RWPE1 (cell line): ENCODE data around the gene SNAP29.
"Not testable (repeated sequence)": the region's sequence is repeated elsewhere in the genome, so short reads cannot be mapped to it uniquely, and the experiment has no call there.

Source experiments
- CTCF ChIA-PET: fragments of 350-600 bp; sonication (Branson Sonifier 250); formaldehyde crosslinking; extraction: SDS; loops from one replicate; lab custom pipeline; 2021; lab: Yijun Ruan, JAX
- POLR2A ChIA-PET: fragments of 400-600 bp; formaldehyde crosslinking; extraction: SDS; loops from one replicate; lab custom pipeline; 2020; ENCODE audit warnings: antibody characterized with exemption; ENCODE audit not compliant: low non-redundant PET; lab: Yijun Ruan, JAX
- DNase-seq: peaks from one replicate; pipeline ENCODE4 v3.0.0; 2012; ENCODE audit warnings: low spot score
- H3K27ac ChIP-seq: fragments of 450-650 bp; 2 replicates; pipeline ENCODE4 v1.5.1; 2017
- TF ChIP-seq, protein P1 (sequence below): fragments of 450-650 bp; conservative IDR thresholded peaks from 2 replicates; pipeline ENCODE4 v1.5.1; 2017; ENCODE audit warnings: low read depth, mild to moderate bottlenecking

Gene SNAP29

DNA sequence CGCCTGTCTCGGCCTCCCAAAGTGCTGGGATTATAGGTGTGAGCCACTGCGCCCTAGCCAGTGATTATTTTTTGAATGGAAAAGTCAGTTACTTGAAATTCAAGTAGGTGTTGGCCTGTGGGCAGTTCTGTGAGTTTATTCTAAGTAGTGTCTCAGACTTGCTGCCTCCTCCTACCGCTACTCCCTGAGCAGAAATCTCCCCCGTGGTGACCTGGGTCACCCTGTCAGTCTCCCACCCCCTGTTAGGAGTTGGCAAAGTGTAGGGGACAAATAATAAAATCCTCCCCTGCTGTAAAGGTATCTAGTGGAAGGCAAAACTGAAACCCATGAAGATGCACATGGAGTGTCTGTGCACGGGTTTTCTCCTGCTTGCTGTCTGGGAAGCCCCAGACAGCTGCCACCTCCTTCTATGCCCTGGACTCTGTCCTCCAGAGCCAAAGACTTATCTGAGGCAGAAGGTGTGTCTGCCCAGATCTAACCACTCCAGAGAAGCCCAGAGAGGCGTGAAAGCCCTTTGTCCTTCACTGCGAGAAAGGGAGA is 26.3 kb downstream of the SNAP29 start:
- ChIA-PET CTCF (interaction anchor here (0.5 to 0.6 kb wide), 3 partner anchors 68 to 143 kb away, joined by 3 to 5 read pairs (median 3); no protein-coding TSS in a partner anchor), POLR2A (no interaction called here)
- H3K27ac ChIP-seq: peak overlapping the region; percentile 67
- DNase-seq: no peak
- TF ChIP-seq, protein P1, sequence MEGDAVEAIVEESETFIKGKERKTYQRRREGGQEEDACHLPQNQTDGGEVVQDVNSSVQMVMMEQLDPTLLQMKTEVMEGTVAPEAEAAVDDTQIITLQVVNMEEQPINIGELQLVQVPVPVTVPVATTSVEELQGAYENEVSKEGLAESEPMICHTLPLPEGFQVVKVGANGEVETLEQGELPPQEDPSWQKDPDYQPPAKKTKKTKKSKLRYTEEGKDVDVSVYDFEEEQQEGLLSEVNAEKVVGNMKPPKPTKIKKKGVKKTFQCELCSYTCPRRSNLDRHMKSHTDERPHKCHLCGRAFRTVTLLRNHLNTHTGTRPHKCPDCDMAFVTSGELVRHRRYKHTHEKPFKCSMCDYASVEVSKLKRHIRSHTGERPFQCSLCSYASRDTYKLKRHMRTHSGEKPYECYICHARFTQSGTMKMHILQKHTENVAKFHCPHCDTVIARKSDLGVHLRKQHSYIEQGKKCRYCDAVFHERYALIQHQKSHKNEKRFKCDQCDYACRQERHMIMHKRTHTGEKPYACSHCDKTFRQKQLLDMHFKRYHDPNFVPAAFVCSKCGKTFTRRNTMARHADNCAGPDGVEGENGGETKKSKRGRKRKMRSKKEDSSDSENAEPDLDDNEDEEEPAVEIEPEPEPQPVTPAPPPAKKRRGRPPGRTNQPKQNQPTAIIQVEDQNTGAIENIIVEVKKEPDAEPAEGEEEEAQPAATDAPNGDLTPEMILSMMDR: no peak

DNA sequence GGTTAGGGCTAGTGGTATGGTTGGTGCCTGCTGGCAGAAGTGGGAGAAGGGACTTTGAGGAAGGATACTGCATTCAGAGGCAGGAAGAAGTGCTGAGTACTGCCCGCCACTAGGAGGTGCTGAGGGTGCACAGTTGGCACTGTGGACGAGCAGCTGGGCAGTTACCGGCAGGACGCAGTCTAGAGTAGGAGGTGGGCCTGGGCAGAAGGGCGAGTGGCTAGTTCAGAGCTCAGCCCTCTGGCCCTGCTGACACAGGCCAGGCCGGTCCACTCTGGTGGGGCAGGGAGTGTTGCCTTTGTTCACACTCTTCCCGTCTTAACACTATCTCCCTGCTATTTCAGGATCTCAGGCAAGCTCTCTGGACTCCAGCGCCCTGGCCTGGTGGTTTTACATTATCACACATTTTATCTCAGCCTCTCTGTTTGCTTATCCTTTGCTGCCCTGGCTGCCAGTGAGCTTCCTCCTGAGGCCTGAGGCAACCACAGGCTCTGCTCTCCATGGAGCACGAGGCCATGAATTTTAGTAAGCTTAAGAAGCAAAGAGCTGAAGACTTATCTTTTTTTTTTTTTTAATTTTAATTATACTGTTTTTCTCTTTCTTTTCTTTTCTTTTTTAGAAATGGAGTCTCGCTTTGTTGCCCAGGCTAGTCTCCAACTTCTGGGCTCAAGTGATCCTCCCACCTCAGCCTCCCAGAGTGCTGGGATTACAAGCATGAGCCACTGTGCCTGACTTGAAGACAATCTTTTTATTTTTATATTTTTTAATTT is 26.9 kb downstream of the SNAP29 start:
- POLR2A ChIA-PET: no interaction called here
- DNase-seq: peak; percentile 61
- CTCF ChIA-PET: interaction anchor here (0.5 to 0.9 kb wide), 7 partner anchors 10 to 106 kb away, joined by 3 to 10 read pairs (median 3); partner anchors contain the start of gene CRKL
- TF ChIP-seq, protein P1: peak; percentile 90
- H3K27ac ChIP-seq: peak overlapping the region; percentile 67

DNA sequence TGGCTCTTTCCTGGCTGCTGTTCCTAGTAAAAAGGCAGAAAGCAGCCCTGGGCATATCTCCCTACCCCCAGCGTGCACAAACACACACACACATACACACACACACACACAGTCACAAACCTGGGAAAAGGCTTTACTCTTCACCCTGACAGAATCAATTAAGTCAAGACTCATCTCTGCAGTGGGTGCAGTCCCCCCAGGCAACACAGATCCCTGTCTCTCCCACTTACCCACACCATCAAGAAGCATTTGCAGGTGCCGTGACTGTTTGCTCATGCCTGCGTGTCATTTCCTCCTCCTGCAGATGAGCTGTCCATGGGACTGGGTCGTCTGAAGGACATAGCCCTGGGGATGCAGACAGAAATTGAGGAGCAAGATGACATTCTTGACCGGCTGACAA is 28.6 kb downstream of the SNAP29 start:
- POLR2A ChIA-PET: no interaction called here
- CTCF ChIA-PET: no interaction called here
- TF ChIP-seq, protein P1: no peak
- DNase-seq: no peak
- H3K27ac ChIP-seq: no peak overlapping the region

DNA sequence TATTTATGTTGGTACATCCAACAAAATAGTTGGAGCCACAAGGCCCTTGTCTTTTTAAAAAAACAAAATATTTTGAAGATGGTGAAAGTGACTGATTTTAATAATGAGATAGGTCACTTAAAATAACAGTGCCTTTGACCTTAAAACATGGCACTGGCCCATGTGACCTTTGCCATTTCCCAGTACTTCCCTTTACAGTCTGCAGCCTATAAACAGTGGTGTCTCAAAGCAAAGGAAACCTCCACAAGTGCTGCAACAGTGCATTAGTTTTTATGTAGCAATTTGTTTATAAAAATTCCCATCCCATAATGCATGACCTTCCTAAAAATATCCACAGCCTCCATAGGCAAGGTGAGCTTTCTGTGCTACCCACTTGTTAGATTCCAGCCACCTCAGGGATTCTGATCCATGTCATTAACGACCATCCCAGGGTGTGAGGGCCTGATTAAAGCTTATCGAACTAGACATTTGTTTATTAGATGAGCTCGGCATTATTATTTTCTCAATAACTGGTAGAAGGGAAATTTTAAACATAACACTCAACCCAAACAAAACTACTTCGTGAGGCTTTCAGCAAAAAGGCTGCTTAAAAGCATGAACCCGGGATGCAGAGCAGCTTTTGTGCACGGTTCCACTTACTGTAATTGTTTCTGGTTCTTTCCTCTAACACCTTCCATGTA is 30.4 kb downstream of the SNAP29 start:
- H3K27ac ChIP-seq: no peak overlapping the region
- CTCF ChIA-PET: no interaction called here
- TF ChIP-seq, protein P1: no peak
- no peak for DNase-seq
- POLR2A ChIA-PET: no interaction called here

DNA sequence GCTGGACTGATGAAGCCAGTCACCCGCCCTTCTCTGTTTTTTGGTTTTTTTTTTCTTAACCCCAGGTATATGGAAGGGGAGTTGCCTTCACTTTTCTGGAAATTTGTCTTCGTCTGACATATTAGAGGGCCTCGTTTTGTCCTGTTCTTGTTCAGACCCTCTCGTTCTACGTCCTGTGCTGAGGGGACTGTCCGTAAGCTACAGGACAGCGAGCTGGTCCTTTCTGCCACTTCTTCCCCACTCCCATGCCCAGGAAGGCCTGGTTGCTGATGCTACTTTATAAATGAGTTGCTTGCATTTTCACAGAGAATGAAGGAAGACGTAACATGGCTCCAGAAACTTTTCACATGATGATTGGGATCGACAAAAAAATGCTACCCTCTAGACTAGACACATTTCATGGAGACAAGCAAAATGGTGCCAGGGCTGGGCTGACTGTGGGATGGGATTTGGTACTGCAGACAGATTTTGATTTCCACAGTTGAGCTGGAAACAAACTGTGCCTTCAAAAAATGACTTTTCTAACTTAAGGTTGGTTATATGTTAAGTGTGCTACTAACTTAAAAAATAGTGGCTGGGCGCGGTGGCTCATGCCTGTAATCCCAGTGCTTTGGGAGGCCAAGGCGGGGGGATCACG is 31.2 kb downstream of the SNAP29 start:
- H3K27ac ChIP-seq: no peak overlapping the region
- POLR2A ChIA-PET: no interaction called here
- no peak for DNase-seq
- TF ChIP-seq, protein P1: no peak
- CTCF ChIA-PET: no interaction called here

DNA sequence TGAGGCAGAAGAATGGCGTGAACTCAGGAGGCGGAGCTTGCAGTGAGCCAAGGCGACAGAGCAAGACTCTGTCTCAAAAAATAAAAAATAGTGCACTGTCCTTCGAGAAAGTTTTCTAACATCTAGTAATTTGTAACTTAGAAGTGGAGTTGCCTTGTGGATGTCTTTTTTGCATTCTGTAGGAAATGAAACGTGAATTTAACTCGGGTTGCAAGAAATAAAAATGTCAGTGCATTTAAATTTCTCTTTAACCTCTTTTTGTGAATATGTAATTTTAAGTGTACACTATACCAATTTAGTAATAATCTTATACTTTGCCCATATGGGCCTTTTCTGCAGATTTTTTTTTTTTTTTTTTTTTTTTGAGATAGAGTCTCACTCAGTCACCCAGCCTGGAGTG is 32.2 kb downstream of the SNAP29 start:
- no peak for DNase-seq
- H3K27ac ChIP-seq: no peak overlapping the region
- TF ChIP-seq, protein P1: no peak
- ChIA-PET CTCF (no interaction called here), POLR2A (no interaction called here)

DNA sequence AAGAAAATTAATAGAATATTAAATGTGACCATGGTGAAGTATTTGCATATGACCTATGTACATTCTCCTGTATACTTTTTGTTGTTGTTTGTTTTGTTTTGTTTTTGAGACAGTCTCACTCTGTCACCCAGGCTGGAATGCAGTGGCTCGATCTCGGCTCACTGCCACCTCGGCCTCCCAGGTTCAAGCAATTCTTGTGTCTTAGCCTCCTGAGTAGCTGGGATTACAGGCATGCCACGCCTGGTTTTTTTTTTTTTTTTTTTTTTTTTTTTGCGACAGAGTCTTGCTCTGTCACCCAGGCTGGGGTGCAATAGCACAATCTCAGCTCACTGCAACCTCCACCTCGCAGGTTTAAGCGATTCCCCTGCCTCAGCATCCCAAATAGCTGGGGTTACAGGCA is 38.9 kb downstream of the SNAP29 start:
- H3K27ac ChIP-seq, DNase-seq, POLR2A ChIA-PET, CTCF ChIA-PET: not testable (repeated sequence)
